Inferior parietal cortex (tissue), 1 donor: ENCODE measurements around the gene CDHR3.
"Not testable (repeated sequence)": the region's sequence is repeated elsewhere in the genome, so short reads cannot be mapped to it uniquely, and the experiment has no call there.

Experiments used
- DNase-seq: peaks from one replicate; pipeline ENCODE4 v3.0.0-alpha.2; 2016; ENCODE audit errors: extremely low spot score

Gene CDHR3, protein sequence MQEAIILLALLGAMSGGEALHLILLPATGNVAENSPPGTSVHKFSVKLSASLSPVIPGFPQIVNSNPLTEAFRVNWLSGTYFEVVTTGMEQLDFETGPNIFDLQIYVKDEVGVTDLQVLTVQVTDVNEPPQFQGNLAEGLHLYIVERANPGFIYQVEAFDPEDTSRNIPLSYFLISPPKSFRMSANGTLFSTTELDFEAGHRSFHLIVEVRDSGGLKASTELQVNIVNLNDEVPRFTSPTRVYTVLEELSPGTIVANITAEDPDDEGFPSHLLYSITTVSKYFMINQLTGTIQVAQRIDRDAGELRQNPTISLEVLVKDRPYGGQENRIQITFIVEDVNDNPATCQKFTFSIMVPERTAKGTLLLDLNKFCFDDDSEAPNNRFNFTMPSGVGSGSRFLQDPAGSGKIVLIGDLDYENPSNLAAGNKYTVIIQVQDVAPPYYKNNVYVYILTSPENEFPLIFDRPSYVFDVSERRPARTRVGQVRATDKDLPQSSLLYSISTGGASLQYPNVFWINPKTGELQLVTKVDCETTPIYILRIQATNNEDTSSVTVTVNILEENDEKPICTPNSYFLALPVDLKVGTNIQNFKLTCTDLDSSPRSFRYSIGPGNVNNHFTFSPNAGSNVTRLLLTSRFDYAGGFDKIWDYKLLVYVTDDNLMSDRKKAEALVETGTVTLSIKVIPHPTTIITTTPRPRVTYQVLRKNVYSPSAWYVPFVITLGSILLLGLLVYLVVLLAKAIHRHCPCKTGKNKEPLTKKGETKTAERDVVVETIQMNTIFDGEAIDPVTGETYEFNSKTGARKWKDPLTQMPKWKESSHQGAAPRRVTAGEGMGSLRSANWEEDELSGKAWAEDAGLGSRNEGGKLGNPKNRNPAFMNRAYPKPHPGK

DNA sequence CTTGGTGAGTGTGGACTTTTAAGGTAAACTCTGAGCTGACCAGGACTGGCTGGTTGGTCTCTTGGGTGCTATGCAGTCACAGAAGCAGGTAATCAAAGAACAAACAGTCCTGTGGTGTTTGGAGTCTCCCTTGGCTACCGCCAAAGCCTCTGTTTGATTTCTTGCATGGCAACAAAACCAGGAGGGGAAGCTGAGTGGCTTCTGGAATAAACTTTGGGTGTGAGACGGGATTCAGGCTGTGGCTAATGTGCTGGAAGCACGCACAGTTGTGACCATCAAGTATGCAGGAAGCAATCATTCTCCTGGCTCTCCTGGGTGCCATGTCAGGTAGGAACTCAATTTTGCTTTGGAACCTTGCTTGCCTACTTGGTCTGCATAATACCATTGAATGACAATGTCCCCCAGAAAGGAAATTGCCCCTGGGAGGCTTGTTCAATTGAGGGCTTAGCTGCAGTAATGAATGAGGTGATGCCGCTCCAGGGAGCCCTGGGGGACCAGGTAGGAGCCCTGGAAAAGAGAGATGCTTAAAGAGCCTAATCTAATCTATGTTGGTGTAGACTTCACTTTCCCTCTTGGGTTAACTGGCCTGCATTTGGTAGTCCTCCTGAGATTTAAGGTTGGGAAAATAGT lies at the start of gene CDHR3:
Gene CDHR3, plus strand, starts transcription at position 227 of the 630 bp plus-strand sequence. Its CDS starts 55 bp downstream, at position 282.
- DNase-seq, result no peak

DNA sequence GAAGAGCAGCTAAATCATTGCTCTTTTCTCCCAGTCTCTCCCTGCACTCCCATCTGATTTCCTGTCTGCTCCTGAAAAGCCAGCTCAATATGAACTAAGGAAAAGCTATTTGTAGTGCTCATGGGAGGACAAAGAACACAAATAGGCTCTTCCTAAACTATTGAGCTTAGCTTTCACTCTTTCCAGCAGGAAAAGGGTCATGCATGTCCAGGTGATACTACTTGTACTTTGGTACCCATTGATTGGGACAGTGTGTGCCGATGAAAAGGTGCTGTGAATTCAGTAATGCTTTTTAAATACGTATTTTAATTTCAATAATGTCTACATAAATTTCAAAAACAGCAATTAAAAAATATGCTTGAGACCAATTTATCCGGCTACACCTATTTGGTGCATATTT lies 49.1 kb upstream of the CDHR3 start:
- DNase-seq, result no peak

DNA sequence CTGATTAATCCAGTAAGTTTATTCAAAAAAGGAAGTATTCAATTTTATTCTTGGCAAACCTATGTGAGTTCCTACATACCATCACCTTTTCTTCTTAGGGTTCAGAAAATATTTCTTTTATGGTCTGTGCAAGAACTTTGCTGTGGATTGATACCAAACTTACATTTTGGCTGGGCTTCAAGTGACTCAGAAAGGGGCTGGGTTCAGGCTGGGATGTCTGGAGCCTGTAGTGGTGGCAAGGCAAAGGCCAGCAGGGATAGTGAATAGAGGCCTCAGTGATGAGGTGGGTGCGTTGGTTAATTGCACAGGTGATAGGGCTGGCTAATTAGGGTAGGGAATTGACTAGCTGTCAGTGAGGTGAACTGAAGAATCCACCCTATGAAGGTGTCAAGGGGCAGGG lies 46.5 kb upstream of the CDHR3 start:
- no peak for DNase-seq

DNA sequence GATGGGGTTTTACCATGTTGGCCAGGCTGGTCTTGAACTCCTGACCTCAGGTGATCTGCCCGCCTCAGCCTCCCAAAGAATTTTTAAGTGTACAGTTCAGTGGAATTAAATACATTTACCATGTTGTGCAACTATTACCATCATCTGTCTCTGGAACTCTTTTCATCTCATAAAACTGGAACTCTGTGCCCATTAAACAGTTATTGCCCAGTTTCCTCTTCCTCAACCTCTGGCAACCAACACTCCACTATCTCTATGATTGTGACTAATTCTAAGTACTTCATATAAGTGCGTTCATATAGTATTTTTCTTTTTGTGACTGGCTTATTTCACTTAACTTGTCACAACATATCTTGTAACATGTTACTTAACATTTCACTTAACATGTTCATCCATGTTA lies 45.4 kb upstream of the CDHR3 start:
- no peak for DNase-seq

DNA sequence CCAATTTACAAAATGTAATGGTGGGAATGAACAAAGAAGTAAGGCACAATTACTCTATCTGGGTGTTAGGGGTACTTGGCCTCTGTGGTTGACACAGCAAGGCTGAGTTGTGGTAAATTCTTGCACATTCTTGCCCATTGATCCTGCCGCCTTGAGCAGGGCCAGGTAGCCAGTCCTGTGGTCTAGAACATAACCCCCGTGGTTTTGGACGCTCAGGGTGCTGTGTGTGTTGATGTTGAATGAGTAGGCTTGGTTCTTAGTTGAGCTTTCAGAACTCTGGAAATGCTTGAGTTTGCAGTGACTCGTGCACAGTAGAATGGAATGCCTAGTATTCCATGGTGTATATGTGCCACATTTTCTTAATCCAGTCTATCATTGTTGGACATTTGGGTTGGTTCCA lies 42.3 kb upstream of the CDHR3 start:
- no peak for DNase-seq

DNA sequence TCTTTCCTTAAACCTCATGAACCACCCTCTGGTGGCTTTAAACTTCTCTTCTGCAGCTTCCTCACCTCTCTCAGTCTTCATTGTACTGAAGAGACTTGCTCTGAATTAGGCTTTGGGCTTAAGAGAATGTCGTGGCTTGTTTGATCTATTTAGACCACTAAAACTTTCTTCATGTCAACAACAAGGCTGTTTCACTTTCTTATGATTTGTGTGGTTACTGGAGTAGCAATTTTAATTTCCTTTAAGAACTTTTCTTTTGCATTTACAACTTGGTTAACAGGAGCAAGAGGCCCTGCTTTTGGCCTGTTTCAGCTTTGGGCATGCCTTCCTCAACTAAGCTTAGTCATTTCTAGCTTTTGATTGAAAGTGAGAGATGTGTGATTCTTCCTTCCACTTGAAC lies 38.1 kb upstream of the CDHR3 start:
- no peak for DNase-seq

DNA sequence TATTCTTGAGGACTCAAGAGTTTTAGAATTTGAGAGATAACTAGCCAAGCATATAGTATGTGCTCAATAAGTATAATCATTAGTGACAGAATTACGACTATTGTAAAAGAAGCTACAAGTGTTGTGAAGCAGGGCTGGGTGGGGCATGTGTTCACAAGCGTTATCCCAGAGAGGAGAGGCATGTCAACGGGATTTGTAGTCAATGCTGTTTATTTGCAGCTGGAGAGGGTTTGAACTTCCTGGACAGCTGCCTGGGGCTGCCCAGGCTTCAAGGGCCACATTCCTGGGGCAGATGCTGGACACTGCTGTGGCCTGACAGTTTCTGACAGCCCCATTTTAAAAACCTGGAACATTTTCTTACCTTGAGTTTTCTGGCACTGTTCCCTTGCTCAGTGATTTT lies 36.9 kb upstream of the CDHR3 start:
- DNase-seq, result no peak

DNA sequence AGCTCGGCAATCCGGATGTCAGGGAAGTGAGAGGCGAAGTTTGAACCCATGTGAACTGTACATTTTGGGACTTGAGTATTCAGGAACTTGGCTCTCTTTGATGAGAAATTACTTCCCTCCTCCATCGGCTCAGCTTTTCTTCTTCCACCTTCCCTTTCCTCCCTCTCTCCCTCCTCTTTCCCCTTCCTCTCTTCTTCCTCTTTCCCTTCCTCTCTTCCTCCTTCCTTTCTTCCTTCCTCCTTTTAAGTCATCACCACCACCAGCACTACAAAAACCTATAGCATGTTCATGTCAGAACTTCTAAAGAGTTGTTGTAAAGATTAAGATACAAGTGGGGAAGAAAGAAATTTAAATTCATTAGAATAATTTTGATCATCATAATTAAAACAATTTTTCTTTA lies 31.9 kb upstream of the CDHR3 start:
- DNase-seq, result no peak

DNA sequence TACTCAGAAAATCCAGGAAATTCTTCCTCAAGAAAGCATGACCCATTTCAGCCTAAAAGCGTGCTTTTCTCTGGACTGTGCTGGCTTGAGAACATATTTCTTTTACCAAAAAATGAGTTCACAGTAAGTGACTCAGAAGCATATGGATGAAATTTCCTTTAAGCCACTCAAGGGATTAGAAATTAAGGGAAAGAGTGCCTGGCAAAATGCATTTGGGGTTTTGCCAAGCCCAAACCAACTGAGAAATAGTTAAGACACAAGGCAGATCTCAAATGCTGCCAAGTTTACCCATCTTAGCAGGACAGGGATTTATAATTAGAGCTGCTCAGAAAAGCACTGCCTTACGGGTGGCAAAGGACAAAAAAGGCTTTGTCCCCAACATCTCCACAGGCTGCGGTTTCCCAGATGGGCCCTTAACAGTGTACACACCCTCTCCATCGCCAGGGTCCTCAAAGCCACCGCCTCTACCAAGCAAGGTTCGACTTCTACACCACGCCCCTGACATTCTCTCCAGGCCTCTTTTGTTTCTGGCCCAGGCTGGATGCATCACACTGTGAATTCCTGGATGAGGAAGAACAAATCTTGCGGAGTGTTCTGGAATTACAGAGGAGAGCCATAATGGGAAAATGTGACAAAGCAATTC lies 30.1 kb upstream of the CDHR3 start:
- DNase-seq, result peak; percentile 75

DNA sequence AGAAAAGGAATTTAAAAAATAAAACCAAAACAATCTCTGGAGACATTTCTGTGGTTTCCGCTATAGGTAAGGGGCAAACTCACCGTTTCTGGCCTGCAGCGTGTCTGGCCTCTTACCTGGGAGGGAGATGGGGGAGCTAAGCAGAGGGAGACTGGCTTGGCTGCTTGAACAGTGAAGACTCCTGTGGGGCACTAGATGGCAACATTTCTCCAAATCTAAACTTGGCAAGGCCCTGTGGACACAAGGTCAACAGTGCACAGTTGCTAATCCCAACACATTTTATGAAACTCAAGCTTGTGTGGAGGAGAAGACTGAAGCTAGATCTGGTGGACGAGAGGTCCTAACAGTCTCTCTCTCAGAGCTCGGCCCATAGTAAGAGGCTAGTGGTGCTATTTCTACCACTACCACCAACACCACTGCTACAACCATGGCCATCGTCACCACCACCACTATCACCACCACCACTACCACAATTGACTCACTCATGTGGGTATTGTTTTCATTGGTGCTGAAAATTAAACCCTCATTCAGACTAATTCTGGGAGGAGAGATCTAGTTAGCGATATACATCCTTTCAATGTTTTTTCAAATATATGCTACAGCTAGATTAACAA lies 28.4 kb upstream of the CDHR3 start:
- peak; percentile 26 for DNase-seq

DNA sequence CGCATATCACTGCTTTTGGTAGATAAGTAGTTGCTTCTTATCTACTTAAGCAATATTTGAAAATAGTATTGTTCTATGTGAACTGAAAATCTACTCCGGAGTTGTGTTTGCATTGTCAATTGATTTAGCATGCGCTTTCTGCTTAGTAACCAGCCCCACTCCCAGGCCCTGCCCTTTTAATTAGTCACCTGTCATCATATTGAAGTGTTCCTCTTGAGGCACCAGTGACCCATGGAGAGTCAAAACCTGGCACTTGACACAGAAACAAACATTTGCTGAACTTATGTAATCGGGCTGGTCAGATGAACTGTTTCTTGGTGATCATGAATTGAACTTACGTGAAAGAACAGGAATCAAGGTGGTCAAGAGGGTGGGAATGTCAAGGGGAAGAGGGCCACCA lies 27.8 kb upstream of the CDHR3 start:
- no peak for DNase-seq

DNA sequence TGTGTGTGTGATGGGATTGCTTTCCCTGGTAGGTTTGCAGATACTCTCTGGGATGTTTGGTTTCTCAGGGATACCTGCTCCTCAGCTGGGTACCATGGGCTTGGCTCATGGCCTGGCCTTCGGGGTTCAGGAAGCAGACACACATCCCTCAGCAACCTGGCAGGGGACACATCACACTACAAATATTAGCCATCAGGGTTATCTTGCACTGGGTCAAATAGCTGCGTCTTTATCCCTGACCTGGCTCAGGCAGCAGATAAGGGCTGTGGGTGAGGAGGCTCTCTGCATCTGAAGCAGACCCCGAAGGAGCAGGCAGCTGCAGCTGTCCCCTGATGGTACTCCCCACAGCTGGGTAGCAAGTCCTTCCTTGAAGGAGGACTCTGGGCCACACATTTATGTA lies 25.7 kb upstream of the CDHR3 start:
- DNase-seq, result no peak

DNA sequence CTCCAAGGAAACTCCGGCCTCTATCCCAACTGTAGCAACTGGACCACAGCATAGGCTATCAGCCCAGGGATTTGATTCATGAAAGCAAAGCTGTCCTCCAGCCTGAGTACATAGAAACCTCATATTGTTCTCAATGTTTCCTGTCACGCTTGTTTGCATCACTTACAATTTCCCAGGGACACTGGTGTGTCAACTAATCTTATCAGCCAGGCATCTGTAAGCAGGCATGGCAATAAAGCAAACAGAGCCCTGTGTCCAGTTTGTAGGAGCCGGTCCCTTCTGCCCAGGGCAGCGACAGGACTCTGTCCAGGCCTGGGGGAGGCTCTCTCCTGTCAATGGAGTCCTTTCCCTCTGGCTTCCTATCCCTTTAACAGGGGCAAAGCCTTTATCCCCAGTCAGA lies 23.0 kb upstream of the CDHR3 start:
- DNase-seq, result no peak

DNA sequence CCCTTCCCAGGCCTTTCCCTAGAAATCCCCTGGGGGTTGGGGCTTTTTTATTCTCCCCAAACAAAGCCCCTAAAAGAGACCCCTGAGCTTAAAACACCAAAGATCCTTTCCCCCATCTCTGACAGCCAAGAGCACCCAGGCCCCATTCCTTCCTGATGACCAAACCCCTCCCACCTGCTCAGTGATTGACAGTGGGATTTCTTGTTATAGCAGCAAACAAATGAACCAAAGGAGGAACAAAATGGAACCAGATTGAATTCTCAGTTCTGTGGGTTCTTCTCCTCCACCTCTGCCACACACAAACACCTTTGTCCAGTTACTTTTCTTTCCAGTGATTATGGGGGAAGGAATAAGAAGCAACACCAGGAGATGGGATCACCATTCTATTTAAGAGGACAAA lies 21.5 kb upstream of the CDHR3 start:
- no peak for DNase-seq

DNA sequence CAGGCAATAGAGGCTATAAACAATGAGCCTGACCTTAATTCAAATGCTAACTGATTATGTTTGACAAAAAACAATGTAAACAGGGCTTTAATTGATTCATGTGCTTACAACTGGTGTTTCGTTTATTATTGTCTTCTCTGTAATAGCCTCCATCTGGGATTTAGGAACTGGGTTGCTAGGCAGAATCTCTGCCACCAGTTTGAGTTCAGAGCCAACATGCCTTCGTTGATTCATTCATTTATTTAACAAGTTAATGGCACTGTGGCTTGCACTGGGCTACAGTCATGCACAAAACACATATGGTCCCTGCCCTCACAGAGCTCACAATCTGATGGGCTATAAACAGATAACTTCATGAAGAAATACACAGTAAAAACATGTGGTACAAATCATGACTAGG lies 19.6 kb upstream of the CDHR3 start:
- no peak for DNase-seq

DNA sequence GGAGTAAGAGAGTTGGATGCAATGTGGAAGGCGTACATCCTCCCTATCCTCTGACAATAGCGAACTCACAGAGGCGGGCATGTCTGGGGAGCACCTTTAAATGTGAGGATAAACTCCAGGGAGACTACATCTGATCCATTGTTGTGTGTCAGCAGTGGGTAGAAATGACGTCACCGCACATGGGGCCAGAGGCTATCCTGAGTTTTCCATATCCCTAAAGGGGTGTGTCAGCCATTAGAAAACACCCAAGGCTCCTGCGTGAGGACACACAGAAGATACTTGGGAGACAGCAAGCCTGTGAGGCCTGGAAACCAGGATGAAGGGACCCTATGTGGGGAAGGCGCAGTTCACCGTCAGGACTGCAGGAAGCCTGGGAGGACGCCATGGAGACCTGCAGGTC lies 17.2 kb upstream of the CDHR3 start:
- DNase-seq, result no peak

DNA sequence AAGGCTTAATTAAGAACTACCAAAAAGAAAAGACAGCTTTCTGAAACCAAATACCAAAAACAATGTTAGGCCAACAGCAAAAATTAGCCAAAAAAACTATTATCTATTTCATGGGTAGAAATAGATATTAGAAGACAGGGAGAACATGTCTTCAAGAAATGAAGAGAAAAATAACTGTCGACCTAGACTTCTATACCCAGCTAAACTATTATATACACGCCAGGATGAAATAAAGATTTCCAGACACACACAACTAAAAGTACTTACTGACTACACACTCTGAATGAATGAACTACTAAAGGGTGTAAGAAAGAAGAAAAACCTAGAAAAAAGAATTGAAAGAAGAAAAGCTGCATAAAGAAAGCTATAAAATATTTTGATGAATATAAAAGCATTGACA lies 11.5 kb upstream of the CDHR3 start:
- DNase-seq, result no peak

DNA sequence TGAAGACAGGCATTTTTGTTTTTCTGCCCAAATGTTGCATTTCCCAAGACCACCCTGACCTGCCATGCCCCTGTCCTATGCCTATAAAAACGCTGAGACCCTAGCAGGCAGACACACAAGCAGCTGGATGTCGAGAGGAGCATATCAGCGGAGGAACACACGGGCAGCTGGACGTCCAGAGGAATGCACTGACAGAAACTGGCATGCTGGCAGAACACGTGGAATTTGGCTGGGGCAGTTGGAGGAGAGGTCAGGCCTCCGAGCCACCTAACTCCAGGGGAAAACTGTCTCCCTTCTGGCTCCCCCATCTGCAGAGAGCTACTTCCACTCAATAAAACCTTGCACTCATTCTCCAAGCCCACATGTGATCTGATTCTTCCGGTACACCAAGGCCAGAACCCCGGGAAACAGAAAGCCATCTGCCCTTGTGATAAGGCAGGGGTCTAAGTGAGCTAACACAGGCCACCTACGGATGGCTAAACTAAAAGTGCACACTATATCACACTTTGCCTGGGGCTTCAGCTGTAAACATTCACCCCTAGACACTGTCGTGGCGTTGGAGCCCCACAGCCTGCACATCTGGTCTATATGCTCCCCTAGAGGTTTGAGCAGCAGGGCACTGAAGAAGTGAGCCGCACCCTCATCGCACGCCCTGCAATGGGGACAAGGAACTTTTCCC lies 10.0 kb upstream of the CDHR3 start:
- DNase-seq, result no peak

DNA sequence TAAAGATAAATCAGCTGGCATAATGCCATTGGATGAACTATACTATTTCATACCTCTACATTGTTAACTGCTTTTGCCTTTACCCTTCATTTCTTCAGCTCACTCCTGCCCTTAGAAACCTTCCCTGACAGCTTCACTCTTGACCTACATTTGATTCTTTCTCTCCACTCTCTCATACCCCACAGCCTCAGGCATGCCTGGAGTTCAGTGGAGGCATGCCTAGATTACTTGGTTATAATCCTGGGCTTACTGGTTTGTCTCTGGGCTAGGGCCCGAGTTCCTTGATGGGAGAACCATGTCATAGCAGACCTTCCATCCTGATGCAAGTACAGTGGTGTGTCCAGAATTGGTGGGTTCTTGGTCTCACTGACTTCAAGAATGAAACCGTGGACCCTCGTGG lies 8.4 kb upstream of the CDHR3 start:
- DNase-seq, result no peak

DNA sequence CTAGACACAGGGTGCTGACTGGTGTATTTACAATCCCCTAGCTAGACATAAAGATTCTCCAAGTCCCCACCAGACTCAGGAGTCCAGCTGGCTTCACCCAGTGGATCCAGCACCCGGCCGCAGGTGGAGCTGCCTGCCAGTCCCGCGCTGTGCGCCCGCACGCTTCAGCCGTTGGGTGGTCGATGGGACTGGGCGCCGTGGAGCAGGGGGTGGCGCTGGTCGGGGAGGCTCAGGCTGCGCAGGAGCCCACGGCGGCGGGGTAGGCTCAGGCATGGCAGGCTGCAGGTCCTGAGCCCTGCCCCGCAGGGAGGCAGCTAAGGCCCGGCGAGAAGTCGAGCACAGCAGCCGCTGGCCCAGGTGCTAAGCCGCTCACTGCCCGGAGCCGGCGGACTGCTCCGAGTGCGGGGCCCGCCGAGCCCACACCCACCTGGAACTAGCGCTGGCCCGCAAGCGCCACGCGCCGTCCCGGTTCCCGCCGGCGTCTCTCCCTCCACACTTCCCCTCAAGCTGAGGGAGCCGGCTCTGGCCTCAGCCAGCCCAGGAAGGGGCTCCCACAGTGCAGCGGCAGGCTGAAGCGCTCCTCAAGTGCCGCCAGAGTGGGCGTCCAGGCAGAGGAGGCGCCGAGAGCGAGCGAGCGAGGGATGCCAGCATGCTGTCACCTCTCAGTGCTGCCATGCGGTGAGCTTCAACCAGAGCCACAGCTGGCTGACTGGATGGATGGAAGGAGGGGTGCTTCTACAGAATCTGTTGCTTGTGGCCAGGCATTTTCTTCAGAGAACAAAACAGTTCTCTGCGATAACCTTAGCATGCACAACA lies 7.2 kb upstream of the CDHR3 start:
- DNase-seq, result not testable (repeated sequence)
